Melanocyte of skin (primary cell): Measurements from ENCODE around the gene NEUROD1. TPM values are rescaled to one million over a fixed set of nuclear protein-coding genes. Genes with fewer than 3 reads are reported as not detected.

Experiments
- total RNA-seq, 2 donors: library from RNA; depleted of rRNA; stranded (reverse); fragments of >200 nt; gene quantifications; 2 replicates each; pipeline ENCODE4 v1.2.3, GENCODE V29; 2012

The NEUROD1 gene
- not detected for total RNA-seq

DNA sequence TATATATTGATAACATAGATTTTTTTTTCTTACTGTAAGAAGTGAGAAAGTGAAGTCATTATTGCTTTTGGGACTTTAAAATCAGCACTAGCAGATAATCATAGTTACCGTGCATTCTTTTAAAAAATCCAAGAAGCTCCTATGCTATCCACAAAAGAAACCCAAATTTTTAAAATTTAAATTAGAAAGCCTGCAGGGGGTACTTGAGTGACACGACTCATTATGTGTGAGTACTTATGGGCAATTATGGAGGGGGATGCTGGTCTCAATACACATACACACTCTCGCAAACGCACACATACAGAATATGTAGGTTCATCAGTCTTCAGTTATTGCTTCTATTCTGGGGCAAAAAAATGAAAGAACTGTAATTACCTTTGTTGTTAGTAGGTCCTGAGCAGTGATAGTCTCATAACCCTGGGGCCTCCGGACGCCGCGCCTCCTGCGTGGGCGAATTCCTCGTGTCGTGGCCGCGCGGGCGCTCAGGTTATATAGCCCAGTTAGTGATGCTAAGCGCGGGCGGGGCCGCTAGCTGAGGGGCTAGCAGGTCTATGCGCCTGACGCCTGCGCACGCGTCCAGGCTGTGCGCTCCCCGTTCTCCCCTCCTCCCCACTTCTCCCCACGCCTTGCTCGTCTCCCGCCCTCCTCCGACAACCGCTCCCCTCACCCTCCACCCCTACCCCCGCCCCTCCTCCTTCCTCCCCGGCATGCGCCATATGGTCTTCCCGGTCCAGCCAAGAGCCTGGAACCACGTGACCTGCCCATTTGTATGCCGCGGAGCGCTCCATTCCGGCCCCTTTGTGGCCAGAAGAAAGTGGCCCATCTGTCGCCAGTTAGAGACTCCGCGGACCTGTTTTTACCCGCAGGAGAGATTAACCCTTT, at the start of gene NEUROD1:
Gene NEUROD1 (minus strand): TSS at position 463 of the 882 bp plus-strand sequence. CDS start 1,657 bp downstream, outside the sequence.

GRCh38 chr2:181656450-181657291, 23.6 kb downstream of the NEUROD1 start, which contains the start of gene CERKL:
TSS of gene CERKL (minus strand) at chr2:181657105. CDS start at chr2:181657006, 99 bp downstream.

Other genes starting within 250 kb of the NEUROD1 start
- gene ITGA4, start 223.1 kb downstream of the NEUROD1 start, total RNA-seq = 10 to 100 TPM in 1 of 2 donors, 1 to 10 TPM in 1; 8.9 to 86.9 TPM
- under 1 TPM in 1 of 2 donors, not detected in 1; under 0.01 TPM for gene CERKL, start 23.4 kb downstream of the NEUROD1 start, total RNA-seq
- gene ITPRID2, start 211.2 kb upstream of the NEUROD1 start, total RNA-seq = 100 to 1,000 TPM; 108 to 116 TPM